ENCODE results near the gene VARS1. TPM values are rescaled to one million over a fixed set of nuclear protein-coding genes. Genes with fewer than 3 reads are reported as not detected.
"Not testable (repeated sequence)": the region's sequence is repeated elsewhere in the genome, so short reads cannot be mapped to it uniquely, and the experiment has no call there.

Gene VARS1
- total and polyA plus RNA-seq, 2 experiments from 2014 or later: 49.7 to 51.5 TPM

DNA sequence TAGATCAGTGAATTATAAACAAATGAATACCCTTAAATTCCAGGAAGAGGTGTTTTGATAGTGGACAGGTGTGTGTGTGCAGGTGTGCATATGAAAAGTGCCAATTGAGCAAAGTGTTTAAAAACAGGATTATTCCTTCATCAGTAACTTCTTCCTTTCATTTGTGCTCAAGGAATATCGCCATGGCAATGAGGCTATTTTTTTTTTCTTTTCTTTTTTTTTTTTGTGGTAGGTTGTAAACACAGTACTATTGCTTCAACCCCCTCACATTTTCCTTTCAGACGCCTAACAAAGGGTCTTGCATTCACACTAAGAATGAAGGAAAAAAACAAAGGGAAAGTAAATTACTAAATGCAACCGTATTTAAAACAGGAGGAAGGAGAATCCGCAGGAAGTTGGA, 30.0 kb upstream of the VARS1 start:
- no peaks in the 10 kb centered on the region for H3K36me3 ChIP-seq

DNA sequence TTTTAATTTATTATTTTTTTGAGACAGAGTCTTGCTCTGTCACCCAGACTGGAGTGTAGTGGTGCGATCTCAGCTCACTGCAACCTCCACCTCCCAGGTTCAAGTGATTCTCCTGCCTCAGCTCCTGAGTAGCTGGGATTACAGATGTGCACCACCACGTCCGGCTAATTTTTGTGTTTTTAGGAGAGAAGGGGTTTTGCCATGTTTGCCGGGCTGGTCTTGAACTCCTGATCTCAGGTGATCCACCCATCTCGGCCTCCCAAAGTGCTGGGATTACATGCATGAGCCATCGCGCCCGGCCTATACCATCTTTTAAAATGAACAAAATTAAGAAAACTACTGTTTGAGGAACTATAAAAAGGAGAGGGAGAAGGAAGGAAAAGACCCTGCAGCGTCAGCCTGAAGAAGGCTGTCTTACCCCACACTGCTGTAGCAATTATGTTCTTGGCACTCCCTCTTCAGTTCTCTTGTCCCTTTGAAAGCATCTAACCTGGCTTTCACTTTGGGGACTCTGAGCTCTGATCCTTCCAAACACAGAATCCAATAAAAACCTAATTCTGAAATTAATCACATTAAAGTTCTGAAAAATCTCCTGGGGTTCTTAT, 28.1 kb upstream of the VARS1 start:
- not testable (repeated sequence) for H3K27ac ChIP-seq; H3K4me1 ChIP-seq (ENCODE audit: low read depth); H3K27me3 ChIP-seq; H3K4me3 ChIP-seq; DNase-seq (ENCODE audit: low read depth in 1 of 2, low spot score in 1 of 2); H3K9me3 ChIP-seq (ENCODE audit: low read depth); H3K36me3 ChIP-seq

More for the DNA sequence above, 30.0 kb upstream of the VARS1 start:
- no peaks in the 10 kb centered on the region for H3K27me3 ChIP-seq
- H3K4me3 ChIP-seq: no peak overlapping the region
- peak overlapping the region; percentile 87 for H3K27ac ChIP-seq
- H3K4me1 ChIP-seq (ENCODE audit: low read depth): peaks cover 7% of the 10 kb centered on the region
- DNase-seq (ENCODE audit: low read depth in 1 of 2, low spot score in 1 of 2): no peak
- TF ChIP-seq, protein P1, sequence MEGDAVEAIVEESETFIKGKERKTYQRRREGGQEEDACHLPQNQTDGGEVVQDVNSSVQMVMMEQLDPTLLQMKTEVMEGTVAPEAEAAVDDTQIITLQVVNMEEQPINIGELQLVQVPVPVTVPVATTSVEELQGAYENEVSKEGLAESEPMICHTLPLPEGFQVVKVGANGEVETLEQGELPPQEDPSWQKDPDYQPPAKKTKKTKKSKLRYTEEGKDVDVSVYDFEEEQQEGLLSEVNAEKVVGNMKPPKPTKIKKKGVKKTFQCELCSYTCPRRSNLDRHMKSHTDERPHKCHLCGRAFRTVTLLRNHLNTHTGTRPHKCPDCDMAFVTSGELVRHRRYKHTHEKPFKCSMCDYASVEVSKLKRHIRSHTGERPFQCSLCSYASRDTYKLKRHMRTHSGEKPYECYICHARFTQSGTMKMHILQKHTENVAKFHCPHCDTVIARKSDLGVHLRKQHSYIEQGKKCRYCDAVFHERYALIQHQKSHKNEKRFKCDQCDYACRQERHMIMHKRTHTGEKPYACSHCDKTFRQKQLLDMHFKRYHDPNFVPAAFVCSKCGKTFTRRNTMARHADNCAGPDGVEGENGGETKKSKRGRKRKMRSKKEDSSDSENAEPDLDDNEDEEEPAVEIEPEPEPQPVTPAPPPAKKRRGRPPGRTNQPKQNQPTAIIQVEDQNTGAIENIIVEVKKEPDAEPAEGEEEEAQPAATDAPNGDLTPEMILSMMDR (IDR thresholded peaks at IDR 0.05; ENCODE audit: low read depth, low read length): no peak
- no peaks in the 10 kb centered on the region for H3K9me3 ChIP-seq (ENCODE audit: low read depth)

DNA sequence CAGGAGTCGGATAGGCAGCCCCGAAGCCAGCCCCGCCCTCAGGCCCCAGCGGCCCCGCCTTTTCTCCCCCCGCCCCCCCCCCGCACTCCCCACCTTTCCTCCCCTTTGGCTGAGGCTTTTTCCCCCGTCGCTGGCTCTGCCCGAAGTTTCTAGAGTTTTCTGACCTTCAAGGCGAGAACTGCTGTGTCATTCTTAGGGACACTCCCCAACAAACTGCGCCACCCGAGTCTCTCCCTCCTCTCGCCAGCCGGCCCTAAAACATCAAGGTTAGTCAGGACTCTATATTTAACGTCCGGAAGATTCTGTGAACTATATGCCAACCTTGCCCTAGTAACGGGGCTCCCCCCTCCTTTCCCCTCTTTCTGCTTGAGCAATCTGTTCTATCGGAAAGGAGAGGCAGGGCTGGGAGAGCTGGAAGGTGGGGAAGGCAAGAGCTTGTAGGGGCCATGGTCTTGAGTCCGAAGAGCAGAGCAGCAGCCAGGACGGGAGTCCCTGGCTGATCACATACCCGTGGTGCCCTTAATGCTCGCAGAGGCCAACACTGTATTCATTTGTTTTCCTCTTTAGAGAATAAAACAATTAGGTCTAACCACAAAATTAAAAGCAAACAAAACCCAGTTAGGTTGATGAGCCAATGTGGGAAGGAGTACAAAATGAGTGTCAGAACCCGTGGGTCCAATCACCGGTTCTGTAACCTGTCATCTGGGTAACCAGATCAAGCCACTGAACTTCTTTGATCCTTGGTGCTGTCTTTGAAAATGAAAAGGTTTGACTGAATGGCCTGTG, 26.7 kb upstream of the VARS1 start:
- H3K4me1 ChIP-seq (ENCODE audit: low read depth): peaks cover 7% of the 10 kb centered on the region
- peak overlapping the region; percentile 48 for H3K4me3 ChIP-seq
- no peaks in the 10 kb centered on the region for H3K27me3 ChIP-seq
- H3K36me3 ChIP-seq: no peaks in the 10 kb centered on the region
- peak; percentile 65 to 86 for DNase-seq (ENCODE audit: low read depth in 1 of 2, low spot score in 1 of 2)
- no peaks in the 10 kb centered on the region for H3K9me3 ChIP-seq (ENCODE audit: low read depth)
- H3K27ac ChIP-seq: peak overlapping the region; percentile 85
- TF ChIP-seq, protein P1 (IDR thresholded peaks at IDR 0.05; ENCODE audit: low read depth, low read length): no peak

DNA sequence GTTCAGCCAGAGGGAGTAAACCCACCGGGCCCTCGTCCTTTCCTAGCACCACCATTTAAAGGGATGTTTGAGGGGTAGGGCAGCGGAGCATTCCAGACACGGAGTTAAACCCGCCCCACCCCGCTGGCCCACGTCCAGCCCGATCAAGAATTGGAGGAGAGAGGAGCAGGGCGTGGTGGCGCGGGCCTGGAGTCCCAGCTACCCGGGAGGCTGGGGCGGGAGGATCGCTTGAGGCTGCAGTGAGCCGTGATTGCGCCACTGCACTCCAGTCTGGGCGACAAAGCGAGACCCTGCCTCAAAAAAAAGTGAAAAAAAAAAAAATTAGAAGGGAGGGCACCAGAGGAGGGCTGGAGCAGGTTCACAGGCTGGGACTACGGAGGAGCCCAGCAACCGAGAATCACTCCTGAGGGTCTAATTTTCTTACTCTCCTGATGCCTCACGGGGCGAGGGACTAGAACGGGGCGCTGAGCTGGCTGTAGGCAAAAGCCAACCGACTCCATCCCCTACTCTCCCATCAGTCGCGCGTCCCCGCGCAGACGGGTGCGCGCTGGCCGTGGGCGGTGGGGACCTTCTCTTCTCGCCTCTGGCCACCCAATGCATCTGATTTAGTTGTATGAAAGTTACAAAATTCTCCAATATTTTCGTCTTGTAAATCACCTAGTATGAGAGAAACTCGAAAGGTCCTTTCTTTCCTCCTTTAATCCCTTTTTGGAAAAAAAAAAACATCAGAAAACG, 25.9 kb upstream of the VARS1 start:
- Histone ChIP-seq H3K9me3 (ENCODE audit: low read depth) (no peaks in the 10 kb centered on the region), H3K27ac (peak overlapping the region; percentile 85), H3K4me3 (peak overlapping the region; percentile 48), H3K36me3 (no peaks in the 10 kb centered on the region), H3K4me1 (ENCODE audit: low read depth) (peaks cover 4% of the 10 kb centered on the region), H3K27me3 (no peaks in the 10 kb centered on the region)
- TF ChIP-seq, protein P1 (IDR thresholded peaks at IDR 0.05; ENCODE audit: low read depth, low read length): no peak
- DNase-seq (ENCODE audit: low read depth in 1 of 2, low spot score in 1 of 2): peak; percentile 43 to 68

DNA sequence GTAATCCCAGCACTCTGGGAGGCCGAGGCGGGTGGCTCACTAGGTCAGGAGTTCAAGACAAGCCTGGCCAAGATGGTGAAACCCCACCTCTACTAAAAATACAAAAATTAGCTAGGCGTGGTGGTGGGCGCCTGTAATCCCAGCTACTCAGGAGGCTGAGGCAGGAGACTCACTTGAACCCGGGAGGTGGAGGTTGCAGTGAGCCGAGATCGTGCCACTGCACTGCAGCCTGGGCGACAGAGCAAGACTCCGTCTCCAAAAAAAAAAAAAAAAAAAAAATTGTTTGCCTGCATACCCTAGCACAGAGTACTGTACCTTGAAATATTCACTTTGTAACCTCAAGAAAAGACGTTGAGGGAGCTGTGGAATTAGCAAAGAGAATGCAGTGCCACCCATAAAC, 24.8 kb upstream of the VARS1 start:
- DNase-seq (ENCODE audit: low read depth in 1 of 2, low spot score in 1 of 2); H3K4me3 ChIP-seq; H3K9me3 ChIP-seq (ENCODE audit: low read depth); H3K27me3 ChIP-seq; H3K4me1 ChIP-seq (ENCODE audit: low read depth); H3K36me3 ChIP-seq; H3K27ac ChIP-seq: not testable (repeated sequence)

DNA sequence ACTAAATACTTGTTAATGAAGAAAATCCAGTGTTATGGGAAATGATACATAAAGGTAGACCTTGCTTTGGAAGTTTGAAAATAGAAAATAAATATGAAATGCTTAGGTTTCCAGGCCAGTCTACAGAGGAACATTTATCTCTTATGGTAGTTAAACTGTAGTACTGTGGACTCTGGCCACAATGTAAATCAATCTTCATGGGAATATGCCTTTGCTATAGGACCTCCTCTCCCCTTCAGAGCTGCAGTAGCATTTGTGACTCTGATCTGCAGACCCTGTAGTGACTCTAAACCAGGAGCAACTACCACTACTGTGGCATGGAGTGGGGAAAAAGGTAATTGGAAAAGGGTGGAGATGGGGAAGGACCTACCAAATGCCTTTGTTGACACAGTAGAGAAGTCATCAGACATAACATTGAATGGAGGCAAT, 24.3 kb upstream of the VARS1 start:
- Histone ChIP-seq H3K4me3 (no peak overlapping the region), H3K9me3 (ENCODE audit: low read depth) (no peaks in the 10 kb centered on the region)
- TF ChIP-seq, protein P1 (IDR thresholded peaks at IDR 0.05; ENCODE audit: low read depth, low read length): no peak

DNA sequence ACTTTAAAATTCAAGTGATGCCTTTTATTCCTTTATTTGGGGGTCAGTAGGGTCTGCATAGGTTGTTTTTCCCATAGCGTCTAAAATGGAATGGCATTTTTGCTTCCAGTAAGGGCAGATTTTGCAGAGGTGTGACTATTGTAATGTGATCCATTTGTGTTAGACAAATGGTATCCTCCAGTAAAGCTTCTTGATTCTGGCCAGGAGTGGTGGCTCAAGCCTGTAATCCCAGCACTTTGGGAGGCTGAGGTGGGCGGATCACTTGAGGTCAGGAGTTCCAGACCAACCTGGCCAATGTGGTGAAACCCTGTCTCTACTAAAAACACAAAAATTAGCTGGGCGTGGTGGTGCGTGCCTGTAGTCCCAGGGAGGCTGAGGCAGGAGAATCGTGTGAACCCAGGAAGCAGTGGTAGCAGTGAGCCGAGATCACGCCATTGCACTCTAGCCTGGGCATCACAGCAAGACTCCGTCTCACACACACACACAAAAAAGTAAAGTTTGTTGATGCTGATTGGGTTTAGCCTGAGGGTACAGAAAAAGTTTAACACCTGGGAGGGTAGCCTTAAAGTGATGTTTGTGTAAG, 22.5 kb upstream of the VARS1 start:
- DNase-seq (ENCODE audit: low read depth in 1 of 2, low spot score in 1 of 2); H3K4me1 ChIP-seq (ENCODE audit: low read depth); H3K9me3 ChIP-seq (ENCODE audit: low read depth); H3K27me3 ChIP-seq; H3K4me3 ChIP-seq; H3K36me3 ChIP-seq; H3K27ac ChIP-seq: not testable (repeated sequence)

More for the DNA sequence above, 24.3 kb upstream of the VARS1 start:
- Histone ChIP-seq H3K27ac (no peak overlapping the region), H3K27me3 (no peaks in the 10 kb centered on the region), H3K36me3 (no peaks in the 10 kb centered on the region), H3K4me1 (ENCODE audit: low read depth) (no peaks in the 10 kb centered on the region)
- no peak for DNase-seq (ENCODE audit: low read depth in 1 of 2, low spot score in 1 of 2)

DNA sequence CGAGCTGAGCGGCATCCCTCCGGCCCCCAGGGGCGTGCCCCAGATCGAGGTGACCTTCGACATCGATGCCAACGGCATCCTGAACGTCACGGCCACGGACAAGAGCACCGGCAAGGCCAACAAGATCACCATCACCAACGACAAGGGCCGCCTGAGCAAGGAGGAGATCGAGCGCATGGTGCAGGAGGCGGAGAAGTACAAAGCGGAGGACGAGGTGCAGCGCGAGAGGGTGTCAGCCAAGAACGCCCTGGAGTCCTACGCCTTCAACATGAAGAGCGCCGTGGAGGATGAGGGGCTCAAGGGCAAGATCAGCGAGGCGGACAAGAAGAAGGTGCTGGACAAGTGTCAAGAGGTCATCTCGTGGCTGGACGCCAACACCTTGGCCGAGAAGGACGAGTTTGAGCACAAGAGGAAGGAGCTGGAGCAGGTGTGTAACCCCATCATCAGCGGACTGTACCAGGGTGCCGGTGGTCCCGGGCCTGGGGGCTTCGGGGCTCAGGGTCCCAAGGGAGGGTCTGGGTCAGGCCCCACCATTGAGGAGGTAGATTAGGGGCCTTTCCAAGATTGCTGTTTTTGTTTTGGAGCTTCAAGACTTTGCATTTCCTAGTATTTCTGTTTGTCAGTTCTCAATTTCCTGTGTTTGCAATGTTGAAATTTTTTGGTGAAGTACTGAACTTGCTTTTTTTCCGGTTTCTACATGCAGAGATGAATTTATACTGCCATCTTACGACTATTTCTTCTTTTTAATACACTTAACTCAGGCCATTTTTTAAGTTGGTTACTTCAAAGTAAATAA, 21.8 kb upstream of the VARS1 start:
- H3K36me3 ChIP-seq; H3K9me3 ChIP-seq (ENCODE audit: low read depth); DNase-seq (ENCODE audit: low read depth in 1 of 2, low spot score in 1 of 2); H3K27ac ChIP-seq; H3K4me1 ChIP-seq (ENCODE audit: low read depth); H3K4me3 ChIP-seq; H3K27me3 ChIP-seq: not testable (repeated sequence)
